Measurements from ENCODE around the gene NAT14. TPM values are rescaled to one million over a fixed set of nuclear protein-coding genes. Genes with fewer than 3 reads are reported as not detected.

Gene NAT14
- total RNA-seq, 2 experiments from 2014 or later, result 28.3 to 29.1 TPM

DNA sequence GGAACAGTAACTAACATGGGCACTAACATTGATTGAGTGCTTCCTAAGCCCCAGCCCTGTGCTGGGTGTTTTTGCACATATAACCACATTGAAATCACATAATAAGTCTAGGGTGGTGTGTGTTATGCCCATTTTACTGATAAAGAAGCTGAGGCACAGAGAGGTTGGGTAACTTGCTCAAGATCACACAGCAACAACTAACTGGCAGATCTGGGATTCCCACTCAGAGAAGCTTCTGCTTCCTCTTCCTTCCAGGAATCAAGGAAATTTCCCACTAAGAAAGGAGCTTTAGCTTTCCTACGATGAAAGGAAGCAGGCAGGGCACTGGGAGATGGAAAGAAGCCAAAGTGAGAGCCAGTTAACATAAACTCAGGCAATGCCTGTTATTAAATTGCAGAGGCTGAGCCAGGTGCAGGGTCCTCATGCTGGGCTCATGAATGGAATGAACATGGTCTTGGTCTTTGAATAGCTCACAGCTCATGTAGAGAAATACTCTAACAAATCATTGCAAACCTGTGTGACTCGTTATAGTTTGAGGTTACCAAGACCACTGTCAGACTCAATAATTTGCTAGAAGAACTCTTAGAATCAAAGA is 13.4 kb downstream of the NAT14 start:
- Histone ChIP-seq H3K4me3 (ENCODE audit: low read depth, low read length, poor library complexity, severe bottlenecking) (no peak overlapping the region), H3K9me3 (ENCODE audit: low read length) (no peaks in the 10 kb centered on the region), H4K20me1 (ENCODE audit: insufficient read depth, low read length) (no peaks in the 10 kb centered on the region), H3K79me2 (ENCODE audit: insufficient read depth, low read depth, low read length) (no peaks in the 10 kb centered on the region), H3K9me2 (ENCODE audit: insufficient read depth, low read length) (no peaks in the 10 kb centered on the region), H3K27ac (ENCODE audit: low read depth, low read length, poor library complexity, severe bottlenecking) (no peak overlapping the region), H3K36me3 (ENCODE audit: insufficient read depth, low read length) (no peaks in the 10 kb centered on the region), H3K4me1 (ENCODE audit: insufficient read depth, low read length, poor library complexity, severe bottlenecking) (peaks cover 4% of the 10 kb centered on the region), H3K4me2 (ENCODE audit: low read length) (no peak overlapping the region), H2AFZ (ENCODE audit: low read length) (no peak overlapping the region)
- ChIA-PET CTCF (ENCODE audit: unreplicated experiment) (no interaction called here), POLR2A (interaction anchor here (0.6 to 0.7 kb wide), 2 partner anchors 21 to 835 kb away, joined by 3 to 7 read pairs; partner anchors contain the start of gene LILRB4)
- no TSS peak for BruUV-seq (replicated peaks)
- intact Hi-C loops (cut with micrococcal nuclease; ENCODE audit: unreplicated experiment), result no loop called here
- TF ChIP-seq, protein P1, sequence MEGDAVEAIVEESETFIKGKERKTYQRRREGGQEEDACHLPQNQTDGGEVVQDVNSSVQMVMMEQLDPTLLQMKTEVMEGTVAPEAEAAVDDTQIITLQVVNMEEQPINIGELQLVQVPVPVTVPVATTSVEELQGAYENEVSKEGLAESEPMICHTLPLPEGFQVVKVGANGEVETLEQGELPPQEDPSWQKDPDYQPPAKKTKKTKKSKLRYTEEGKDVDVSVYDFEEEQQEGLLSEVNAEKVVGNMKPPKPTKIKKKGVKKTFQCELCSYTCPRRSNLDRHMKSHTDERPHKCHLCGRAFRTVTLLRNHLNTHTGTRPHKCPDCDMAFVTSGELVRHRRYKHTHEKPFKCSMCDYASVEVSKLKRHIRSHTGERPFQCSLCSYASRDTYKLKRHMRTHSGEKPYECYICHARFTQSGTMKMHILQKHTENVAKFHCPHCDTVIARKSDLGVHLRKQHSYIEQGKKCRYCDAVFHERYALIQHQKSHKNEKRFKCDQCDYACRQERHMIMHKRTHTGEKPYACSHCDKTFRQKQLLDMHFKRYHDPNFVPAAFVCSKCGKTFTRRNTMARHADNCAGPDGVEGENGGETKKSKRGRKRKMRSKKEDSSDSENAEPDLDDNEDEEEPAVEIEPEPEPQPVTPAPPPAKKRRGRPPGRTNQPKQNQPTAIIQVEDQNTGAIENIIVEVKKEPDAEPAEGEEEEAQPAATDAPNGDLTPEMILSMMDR (conservative IDR thresholded peaks at IDR 0.05; ENCODE audit: low read length), result no peak
- no peak for TF ChIP-seq EZH2phosphoT487 (IDR thresholded peaks at IDR 0.05; ENCODE audit: borderline replicate concordance, low read depth, low read length)
- DNase-seq (ENCODE audit: low spot score), result no peak

- Histone ChIP-seq H3K27ac (ENCODE audit: low read depth, low read length, poor library complexity, severe bottlenecking) (no peak overlapping the region), H4K20me1 (ENCODE audit: insufficient read depth, low read length) (no peaks in the 10 kb centered on the region), H3K36me3 (ENCODE audit: insufficient read depth, low read length) (no peaks in the 10 kb centered on the region), H3K9me2 (ENCODE audit: insufficient read depth, low read length) (no peaks in the 10 kb centered on the region), H3K4me2 (ENCODE audit: low read length) (no peak overlapping the region), H3K4me3 (ENCODE audit: low read depth, low read length, poor library complexity, severe bottlenecking) (no peak overlapping the region), H3K79me2 (ENCODE audit: insufficient read depth, low read depth, low read length) (no peaks in the 10 kb centered on the region), H3K4me1 (ENCODE audit: insufficient read depth, low read length, poor library complexity, severe bottlenecking) (peaks cover 8% of the 10 kb centered on the region), H2AFZ (ENCODE audit: low read length) (no peak overlapping the region), H3K9me3 (ENCODE audit: low read length) (no peaks in the 10 kb centered on the region)
- DNase-seq (ENCODE audit: low spot score), result no peak
- ChIA-PET CTCF (ENCODE audit: unreplicated experiment) (no interaction called here), POLR2A (no interaction called here)
- intact Hi-C loops (cut with micrococcal nuclease; ENCODE audit: unreplicated experiment), result no loop called here
- TF ChIP-seq EZH2phosphoT487 (IDR thresholded peaks at IDR 0.05; ENCODE audit: borderline replicate concordance, low read depth, low read length), result no peak
- TF ChIP-seq, protein P1 (conservative IDR thresholded peaks at IDR 0.05; ENCODE audit: low read length), result no peak
- BruUV-seq (replicated peaks), result no TSS peak
These were observed 15.5 kb downstream of the NAT14 start for GRCh38 chr19:55500368-55500952.

- Histone ChIP-seq H4K20me1 (ENCODE audit: insufficient read depth, low read length) (no peaks in the 10 kb centered on the region), H3K4me2 (ENCODE audit: low read length) (no peak overlapping the region), H3K79me2 (ENCODE audit: insufficient read depth, low read depth, low read length) (no peaks in the 10 kb centered on the region), H3K9me2 (ENCODE audit: insufficient read depth, low read length) (no peaks in the 10 kb centered on the region), H3K27ac (ENCODE audit: low read depth, low read length, poor library complexity, severe bottlenecking) (no peak overlapping the region), H2AFZ (ENCODE audit: low read length) (no peak overlapping the region), H3K36me3 (ENCODE audit: insufficient read depth, low read length) (no peaks in the 10 kb centered on the region), H3K4me1 (ENCODE audit: insufficient read depth, low read length, poor library complexity, severe bottlenecking) (peaks cover 8% of the 10 kb centered on the region), H3K9me3 (ENCODE audit: low read length) (no peaks in the 10 kb centered on the region), H3K4me3 (ENCODE audit: low read depth, low read length, poor library complexity, severe bottlenecking) (no peak overlapping the region)
- DNase-seq (ENCODE audit: low spot score), result no peak
- BruUV-seq (replicated peaks), result no TSS peak
- ChIA-PET POLR2A (no interaction called here), CTCF (ENCODE audit: unreplicated experiment) (no interaction called here)
- intact Hi-C loops (cut with micrococcal nuclease; ENCODE audit: unreplicated experiment), result no loop called here
- TF ChIP-seq, protein P1 (conservative IDR thresholded peaks at IDR 0.05; ENCODE audit: low read length), result no peak
- no peak for TF ChIP-seq EZH2phosphoT487 (IDR thresholded peaks at IDR 0.05; ENCODE audit: borderline replicate concordance, low read depth, low read length)
These were observed 17.4 kb downstream of the NAT14 start for GRCh38 chr19:55502197-55502952.

Data from OCI-LY7 (cell line).